Measurements from ENCODE around the gene ABCA5. TPM values are rescaled to one million over a fixed set of nuclear protein-coding genes. Genes with fewer than 3 reads are reported as not detected.

ABCA5 gene
- total RNA-seq, 1 experiment from 2014 or later = 19.4 TPM

DNA sequence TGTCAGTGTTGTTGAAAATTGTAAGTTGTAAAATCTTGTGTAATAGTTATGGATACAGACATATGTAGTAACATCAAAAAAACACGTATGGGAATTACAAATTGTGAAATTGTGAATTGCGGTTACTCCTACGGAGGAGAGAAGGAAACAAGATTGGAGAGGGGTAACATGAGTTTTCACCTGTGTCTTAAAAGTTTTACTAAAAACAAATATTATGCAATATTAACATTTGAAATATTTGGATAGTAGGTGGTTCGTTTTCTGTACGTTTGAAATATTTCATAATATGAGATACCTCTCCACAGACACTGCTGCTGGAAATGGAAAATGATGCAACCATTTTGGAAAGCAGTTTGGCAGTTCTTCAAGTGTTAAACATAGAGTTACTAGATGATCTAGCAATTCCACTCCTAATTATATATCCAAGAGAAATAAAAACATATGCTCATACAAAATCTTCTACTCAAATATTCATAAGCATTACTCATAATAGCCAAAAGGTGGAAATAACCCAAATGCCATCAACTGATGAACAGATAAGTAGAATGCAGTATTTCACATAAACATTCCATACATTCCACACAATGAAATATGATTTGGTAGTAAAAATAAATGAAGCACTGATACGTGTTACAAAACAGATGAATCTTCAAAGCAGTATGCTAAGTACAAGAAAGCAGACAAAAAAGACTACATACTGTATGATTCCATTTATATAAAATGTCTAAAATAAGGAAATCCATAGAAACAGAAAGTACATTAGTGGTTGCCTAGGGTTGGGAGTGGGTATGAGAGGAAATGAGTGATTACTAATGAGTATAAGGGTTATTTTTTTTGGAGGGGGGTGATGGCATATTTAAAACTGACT, 57.6 kb downstream of the ABCA5 start:
- Histone ChIP-seq H2AFZ (ENCODE audit: low read length) (no peak overlapping the region), H3K4me2 (ENCODE audit: low read depth, low read length, poor library complexity, severe bottlenecking) (no peak overlapping the region), H3K36me3 (ENCODE audit: insufficient read depth, low read length) (no peaks in the 10 kb centered on the region), H3K4me1 (ENCODE audit: low read length) (no peaks in the 10 kb centered on the region), H3K9me2 (replicated peaks; ENCODE audit: insufficient read depth, low read length) (no peaks in the 10 kb centered on the region), H3K79me2 (ENCODE audit: low read length) (no peaks in the 10 kb centered on the region), H3K27ac (ENCODE audit: low read length) (no peak overlapping the region), H3K9me3 (ENCODE audit: low read length) (no peaks in the 10 kb centered on the region), H3K9ac (ENCODE audit: low read length) (no peak overlapping the region), H3K4me3 (ENCODE audit: low read length) (no peak overlapping the region), H4K20me1 (ENCODE audit: insufficient read depth, low read depth, low read length) (no peaks in the 10 kb centered on the region), H3K27me3 (ENCODE audit: low read length) (no peaks in the 10 kb centered on the region)
- DNase-seq = no peak

DNA sequence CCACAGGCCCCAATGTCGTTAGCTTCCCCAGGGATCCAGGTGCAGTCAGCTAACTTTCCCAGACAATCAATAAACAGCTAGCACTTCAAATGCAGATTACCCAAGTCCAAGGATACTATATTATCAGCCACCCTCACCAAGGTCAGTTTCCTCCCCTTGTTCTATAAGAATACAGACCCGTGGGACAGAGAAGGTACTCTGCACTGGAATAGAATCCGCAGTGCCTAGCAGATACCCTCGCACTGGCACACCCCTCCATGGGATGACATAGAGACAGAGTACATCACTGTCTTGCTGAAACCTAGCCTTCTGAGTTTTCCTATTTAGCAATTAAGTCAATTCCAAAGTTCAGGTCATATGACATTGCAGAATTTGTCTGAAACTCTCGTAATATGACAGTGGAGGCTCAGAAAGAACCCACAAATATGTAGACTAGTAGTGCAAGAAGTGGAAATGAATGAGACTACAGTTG, 58.4 kb downstream of the ABCA5 start:
- Histone ChIP-seq H3K36me3 (ENCODE audit: insufficient read depth, low read length) (no peaks in the 10 kb centered on the region), H3K79me2 (ENCODE audit: low read length) (no peaks in the 10 kb centered on the region), H4K20me1 (ENCODE audit: insufficient read depth, low read depth, low read length) (no peaks in the 10 kb centered on the region), H3K9ac (ENCODE audit: low read length) (no peak overlapping the region), H3K9me2 (replicated peaks; ENCODE audit: insufficient read depth, low read length) (no peaks in the 10 kb centered on the region), H3K27ac (ENCODE audit: low read length) (no peak overlapping the region), H3K4me1 (ENCODE audit: low read length) (no peaks in the 10 kb centered on the region), H3K9me3 (ENCODE audit: low read length) (no peaks in the 10 kb centered on the region), H2AFZ (ENCODE audit: low read length) (no peak overlapping the region), H3K4me2 (ENCODE audit: low read depth, low read length, poor library complexity, severe bottlenecking) (no peak overlapping the region), H3K4me3 (ENCODE audit: low read length) (no peak overlapping the region), H3K27me3 (ENCODE audit: low read length) (no peaks in the 10 kb centered on the region)
- DNase-seq = no peak

DNA sequence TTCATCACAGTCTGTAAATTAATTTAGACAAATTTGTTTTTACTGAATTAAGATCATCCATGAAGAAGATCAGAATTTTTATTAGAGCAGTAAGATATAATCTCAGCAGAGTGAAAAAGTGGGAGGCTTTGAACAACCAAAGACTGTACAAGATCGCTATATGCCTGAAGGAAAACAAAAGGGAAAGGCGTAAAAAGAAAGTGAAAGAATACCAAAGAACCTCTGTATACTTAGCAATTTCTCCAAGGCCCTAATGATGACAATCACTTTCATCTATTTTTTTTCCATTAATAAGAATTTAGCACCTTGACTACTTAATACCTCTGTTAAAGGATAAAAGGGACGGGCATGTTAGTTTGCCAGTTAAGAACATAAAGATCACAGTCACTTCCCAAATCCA, 59.7 kb downstream of the ABCA5 start:
- H3K4me3 ChIP-seq (ENCODE audit: low read length) = no peak overlapping the region
- H3K27ac ChIP-seq (ENCODE audit: low read length) = no peak overlapping the region
- H3K36me3 ChIP-seq (ENCODE audit: insufficient read depth, low read length) = no peaks in the 10 kb centered on the region
- H2AFZ ChIP-seq (ENCODE audit: low read length) = no peak overlapping the region
- DNase-seq = no peak
- no peak overlapping the region for H3K4me2 ChIP-seq (ENCODE audit: low read depth, low read length, poor library complexity, severe bottlenecking)
- no peaks in the 10 kb centered on the region for H3K9me2 ChIP-seq (replicated peaks; ENCODE audit: insufficient read depth, low read length)
- no peaks in the 10 kb centered on the region for H4K20me1 ChIP-seq (ENCODE audit: insufficient read depth, low read depth, low read length)
- H3K27me3 ChIP-seq (ENCODE audit: low read length) = no peaks in the 10 kb centered on the region
- no peaks in the 10 kb centered on the region for H3K9me3 ChIP-seq (ENCODE audit: low read length)
- H3K79me2 ChIP-seq (ENCODE audit: low read length) = no peaks in the 10 kb centered on the region
- no peak overlapping the region for H3K9ac ChIP-seq (ENCODE audit: low read length)
- no peaks in the 10 kb centered on the region for H3K4me1 ChIP-seq (ENCODE audit: low read length)

DNA sequence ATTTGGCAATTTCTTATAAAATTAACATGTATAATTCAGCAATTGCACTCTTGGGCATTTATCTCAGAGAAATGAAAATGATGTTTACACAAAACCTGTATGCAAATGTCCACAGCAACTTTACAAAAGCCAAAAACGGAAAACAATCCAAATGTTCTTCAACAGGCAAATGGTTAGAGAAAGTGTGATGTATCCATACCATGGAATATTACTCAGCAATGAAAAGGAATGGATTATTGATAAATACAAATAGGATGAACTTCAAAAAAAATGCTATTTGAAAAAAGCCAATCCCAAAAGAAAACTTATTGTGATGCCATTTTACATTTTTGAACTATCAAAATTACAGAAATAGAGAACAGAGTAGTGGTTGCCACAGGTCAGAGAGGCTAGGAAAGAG, 61.1 kb downstream of the ABCA5 start:
- no peak for DNase-seq
- Histone ChIP-seq H4K20me1 (ENCODE audit: insufficient read depth, low read depth, low read length) (no peaks in the 10 kb centered on the region), H3K27me3 (ENCODE audit: low read length) (no peaks in the 10 kb centered on the region)

DNA sequence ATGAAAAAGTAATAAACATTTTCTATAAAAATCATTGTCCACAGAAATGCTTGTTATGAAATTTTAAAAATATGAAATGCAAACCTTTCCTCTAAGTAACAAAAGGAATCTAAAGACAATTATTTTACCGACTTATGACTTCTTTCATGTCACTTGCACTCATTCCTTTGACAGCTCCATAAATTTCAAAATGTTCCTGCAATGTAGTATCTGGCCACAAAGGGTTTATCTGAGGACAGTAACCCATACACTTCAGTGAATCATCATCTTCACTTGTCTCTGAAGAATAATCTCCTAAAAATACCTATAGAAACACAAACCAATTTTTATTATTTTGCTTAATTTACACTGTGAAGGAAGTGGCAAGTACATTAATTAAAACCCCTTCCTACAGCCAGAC, 72.7 kb downstream of the ABCA5 start:
- DNase-seq = no peak
- Histone ChIP-seq H3K79me2 (ENCODE audit: low read length) (no peaks in the 10 kb centered on the region), H3K4me2 (ENCODE audit: low read depth, low read length, poor library complexity, severe bottlenecking) (no peak overlapping the region), H3K4me1 (ENCODE audit: low read length) (no peaks in the 10 kb centered on the region), H2AFZ (ENCODE audit: low read length) (no peak overlapping the region), H3K9ac (ENCODE audit: low read length) (no peak overlapping the region), H3K36me3 (ENCODE audit: insufficient read depth, low read length) (no peaks in the 10 kb centered on the region), H3K9me2 (replicated peaks; ENCODE audit: insufficient read depth, low read length) (no peaks in the 10 kb centered on the region), H3K9me3 (ENCODE audit: low read length) (no peaks in the 10 kb centered on the region), H3K27me3 (ENCODE audit: low read length) (no peaks in the 10 kb centered on the region), H4K20me1 (ENCODE audit: insufficient read depth, low read depth, low read length) (no peaks in the 10 kb centered on the region), H3K27ac (ENCODE audit: low read length) (no peak overlapping the region), H3K4me3 (ENCODE audit: low read length) (no peak overlapping the region)

More for the DNA sequence above, 61.1 kb downstream of the ABCA5 start:
- Histone ChIP-seq H2AFZ (ENCODE audit: low read length) (no peak overlapping the region), H3K79me2 (ENCODE audit: low read length) (no peaks in the 10 kb centered on the region), H3K9me3 (ENCODE audit: low read length) (no peaks in the 10 kb centered on the region), H3K27ac (ENCODE audit: low read length) (no peak overlapping the region), H3K9ac (ENCODE audit: low read length) (no peak overlapping the region), H3K9me2 (replicated peaks; ENCODE audit: insufficient read depth, low read length) (no peaks in the 10 kb centered on the region), H3K4me3 (ENCODE audit: low read length) (no peak overlapping the region), H3K4me1 (ENCODE audit: low read length) (no peaks in the 10 kb centered on the region), H3K36me3 (ENCODE audit: insufficient read depth, low read length) (no peaks in the 10 kb centered on the region), H3K4me2 (ENCODE audit: low read depth, low read length, poor library complexity, severe bottlenecking) (no peak overlapping the region)

DNA sequence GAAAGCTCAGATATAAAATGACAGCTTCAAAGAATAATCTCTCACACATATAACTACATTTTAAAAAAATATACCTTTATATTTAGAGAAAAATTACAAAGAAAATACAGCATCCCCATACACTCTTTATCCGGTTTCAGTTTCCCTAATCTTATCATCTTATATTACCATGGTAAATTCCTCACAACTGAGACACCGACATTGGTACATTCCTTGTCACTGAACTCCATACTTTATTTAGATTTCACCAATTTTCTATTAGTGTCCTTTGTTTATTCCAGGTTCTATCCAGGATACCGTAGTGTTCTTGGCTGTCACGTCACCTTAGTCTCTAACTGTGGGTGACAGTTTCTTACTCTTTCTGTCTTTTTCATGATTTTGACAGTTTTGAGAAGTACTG, 76.3 kb downstream of the ABCA5 start:
- H3K79me2 ChIP-seq (ENCODE audit: low read length) = no peaks in the 10 kb centered on the region
- DNase-seq = no peak

DNA sequence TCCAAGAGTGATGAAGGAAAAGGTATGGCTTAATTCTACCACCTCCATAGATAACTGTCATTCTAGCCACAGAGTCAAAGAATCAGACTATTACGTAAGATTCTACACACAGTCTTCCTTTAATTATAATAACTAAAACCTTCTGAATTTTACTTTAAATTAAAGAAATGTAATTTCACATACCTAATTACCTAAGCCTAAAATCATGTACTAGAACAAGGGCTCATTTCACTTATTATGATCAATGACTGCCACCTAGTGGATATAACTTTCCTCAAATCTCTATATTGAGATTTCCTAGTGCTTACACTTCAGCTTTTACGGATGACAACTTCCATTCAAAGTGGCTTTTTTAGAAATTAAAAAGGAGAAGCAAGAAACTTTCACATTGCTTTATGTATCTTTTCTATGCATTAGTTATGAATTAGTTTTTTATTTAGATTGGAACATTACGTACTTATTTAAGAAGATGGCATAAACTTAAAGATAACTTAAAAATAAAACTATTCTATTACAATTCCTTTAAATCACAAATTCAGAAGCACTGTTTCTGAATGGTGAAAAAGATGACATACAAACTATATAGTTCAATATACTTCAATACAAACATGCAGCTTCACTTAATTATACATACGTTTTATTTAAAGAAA, 80.1 kb downstream of the ABCA5 start:
- 0 out of 2 replicates have a peak overlapping the region, but pooled peaks have one; percentile 1 for H2AFZ ChIP-seq (ENCODE audit: low read length)
- no peaks in the 10 kb centered on the region for H3K9me2 ChIP-seq (replicated peaks; ENCODE audit: insufficient read depth, low read length)
- H3K27ac ChIP-seq (ENCODE audit: low read length) = no peak overlapping the region
- H3K27me3 ChIP-seq (ENCODE audit: low read length) = no peaks in the 10 kb centered on the region
- H3K9me3 ChIP-seq (ENCODE audit: low read length) = no peaks in the 10 kb centered on the region
- no peaks in the 10 kb centered on the region for H4K20me1 ChIP-seq (ENCODE audit: insufficient read depth, low read depth, low read length)
- no peak overlapping the region for H3K4me3 ChIP-seq (ENCODE audit: low read length)
- peak; percentile 82 for DNase-seq
- no peaks in the 10 kb centered on the region for H3K36me3 ChIP-seq (ENCODE audit: insufficient read depth, low read length)
- no peak overlapping the region for H3K9ac ChIP-seq (ENCODE audit: low read length)
- no peaks in the 10 kb centered on the region for H3K79me2 ChIP-seq (ENCODE audit: low read length)
- no peak overlapping the region for H3K4me2 ChIP-seq (ENCODE audit: low read depth, low read length, poor library complexity, severe bottlenecking)
- no peaks in the 10 kb centered on the region for H3K4me1 ChIP-seq (ENCODE audit: low read length)

More for the DNA sequence above, 76.3 kb downstream of the ABCA5 start:
- no peak overlapping the region for H3K4me2 ChIP-seq (ENCODE audit: low read depth, low read length, poor library complexity, severe bottlenecking)
- no peaks in the 10 kb centered on the region for H3K9me3 ChIP-seq (ENCODE audit: low read length)
- no peak overlapping the region for H3K4me3 ChIP-seq (ENCODE audit: low read length)
- H3K9me2 ChIP-seq (replicated peaks; ENCODE audit: insufficient read depth, low read length) = no peaks in the 10 kb centered on the region
- no peak overlapping the region for H3K9ac ChIP-seq (ENCODE audit: low read length)
- H3K36me3 ChIP-seq (ENCODE audit: insufficient read depth, low read length) = no peaks in the 10 kb centered on the region
- H3K4me1 ChIP-seq (ENCODE audit: low read length) = no peaks in the 10 kb centered on the region
- no peaks in the 10 kb centered on the region for H3K27me3 ChIP-seq (ENCODE audit: low read length)
- no peak overlapping the region for H3K27ac ChIP-seq (ENCODE audit: low read length)
- H2AFZ ChIP-seq (ENCODE audit: low read length) = no peak overlapping the region
- no peaks in the 10 kb centered on the region for H4K20me1 ChIP-seq (ENCODE audit: insufficient read depth, low read depth, low read length)

DNA sequence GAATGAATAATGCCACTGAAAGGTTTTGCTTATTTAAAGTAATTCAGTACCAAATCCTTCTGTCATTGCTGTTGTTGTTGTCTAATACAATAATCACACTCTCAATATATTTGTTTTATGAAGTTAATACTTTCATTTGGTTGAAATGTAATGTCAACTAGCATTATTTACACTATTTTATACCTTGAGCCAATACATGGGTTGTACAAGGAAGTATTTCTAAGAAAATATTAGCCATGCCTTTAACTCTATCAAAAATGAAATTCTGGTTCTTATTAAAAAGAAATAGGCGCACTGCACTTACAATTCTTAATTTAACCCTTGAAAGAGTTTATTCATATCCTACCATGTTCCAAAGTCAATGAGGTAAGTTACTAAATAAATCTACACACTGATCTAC, 80.7 kb downstream of the ABCA5 start:
- no peak overlapping the region for H3K9ac ChIP-seq (ENCODE audit: low read length)
- no peak overlapping the region for H3K4me3 ChIP-seq (ENCODE audit: low read length)
- H2AFZ ChIP-seq (ENCODE audit: low read length) = no peak overlapping the region
- H3K9me2 ChIP-seq (replicated peaks; ENCODE audit: insufficient read depth, low read length) = no peaks in the 10 kb centered on the region
- H3K4me1 ChIP-seq (ENCODE audit: low read length) = no peaks in the 10 kb centered on the region
- no peaks in the 10 kb centered on the region for H3K36me3 ChIP-seq (ENCODE audit: insufficient read depth, low read length)
- H3K79me2 ChIP-seq (ENCODE audit: low read length) = no peaks in the 10 kb centered on the region
- no peaks in the 10 kb centered on the region for H4K20me1 ChIP-seq (ENCODE audit: insufficient read depth, low read depth, low read length)
- no peak overlapping the region for H3K4me2 ChIP-seq (ENCODE audit: low read depth, low read length, poor library complexity, severe bottlenecking)
- no peak for DNase-seq
- no peaks in the 10 kb centered on the region for H3K27me3 ChIP-seq (ENCODE audit: low read length)
- no peak overlapping the region for H3K27ac ChIP-seq (ENCODE audit: low read length)
- H3K9me3 ChIP-seq (ENCODE audit: low read length) = no peaks in the 10 kb centered on the region
